HCT116 (cell line): ENCODE measurements around the gene UNC79. TPM values are rescaled to one million over a fixed set of nuclear protein-coding genes. Genes with fewer than 3 reads are reported as not detected.

Source experiments
- ATAC-seq: fragments of 200-7000 bp; cut with Tn5 transposase; 2 replicates; pipeline ENCODE4 v1.9.1; 2020; ENCODE audit warnings: mild to moderate bottlenecking, moderate library complexity
- BruUV-seq: library from RNA; stranded (reverse); fragments of 400-500 nt; replicated peaks from 2 replicates; lab custom pipeline; 2021; lab: Mats Ljungman, UMichigan
- CTCF ChIA-PET: fragments of 300-600 bp; sonication (Branson Sonifier 250); formaldehyde crosslinking; loops from one replicate; lab custom pipeline; 2021; ENCODE audit warnings: antibody characterized with exemption; lab: Charles Lee
- POLR2A ChIA-PET: fragments of 300-600, 350-600 bp; sonication (Branson Sonifier 250); formaldehyde crosslinking; loops from one replicate; lab custom pipeline; 2021; ENCODE audit warnings: antibody characterized with exemption; lab: Charles Lee
- RAD21 ChIA-PET, 2 experiments: fragments of 300-600 bp; sonication (Branson Sonifier 250); formaldehyde crosslinking; loops; one replicate each; lab custom pipeline; 2023; ENCODE audit warnings: low total read pairs in 2 of 2; ENCODE audit not compliant: uncharacterized antibody in 2 of 2, unreplicated experiment in 2 of 2, low non-redundant PET in 1 of 2; lab: Charles Lee
- DNase-seq: peaks from one replicate; pipeline ENCODE4 v3.0.0-alpha.2; 2010; ENCODE audit warnings: low read depth, low spot score
- H2AFZ ChIP-seq: fragments of 200-600 bp; shearing (Covaris generic), sonication (generic); 2 replicates; pipeline ENCODE4 v1.6.1; 2017; ENCODE audit warnings: low read depth, mixed run types, mixed read lengths, antibody characterized with exemption, low read length; ENCODE audit not compliant: poor library complexity, severe bottlenecking
- H3K27ac ChIP-seq: 2 replicates; pipeline ENCODE4 v1.5.1; 2012; ENCODE audit warnings: low read depth, low read length
- H3K27me3 ChIP-seq: fragments of 200-600 bp; sonication (generic); 2 replicates; pipeline ENCODE4 v1.6.1; 2016; ENCODE audit warnings: mixed run types, low read length, mixed read lengths; ENCODE audit not compliant: insufficient read depth
- H3K36me3 ChIP-seq, 2 experiments: fragments of 200-500 bp in 1 of 2; fragments of 200-600 bp in 1 of 2; sonication (Bioruptor generic) in 1 of 2; sonication (generic) in 1 of 2; 2 replicates each; pipeline versions ENCODE4 v1.5.1 to v1.6.1; 2014 to 2016; ENCODE audit warnings: low read length in 2 of 2, inconsistent platforms in 1 of 2, mixed read lengths in 1 of 2, mixed run types in 1 of 2; ENCODE audit not compliant: insufficient read depth in 2 of 2, control insufficient read depth in 1 of 2
- H3K4me1 ChIP-seq, 2 experiments: fragments of 200-600 bp in 1 of 2; sonication (generic) in 1 of 2; 2 replicates each; pipeline versions ENCODE4 v1.5.1 to v1.6.1; 2012 to 2017; ENCODE audit warnings: low read length in 2 of 2, inconsistent platforms in 1 of 2, mild to moderate bottlenecking in 1 of 2, mixed read lengths in 1 of 2, mixed run types in 1 of 2, moderate library complexity in 1 of 2; ENCODE audit not compliant: insufficient read depth in 2 of 2, control insufficient read depth in 1 of 2
- H3K4me2 ChIP-seq: fragments of 200-600 bp; sonication (generic); 2 replicates; pipeline ENCODE4 v1.6.1; 2017; ENCODE audit warnings: mixed run types, low read length, mixed read lengths
- H3K4me3 ChIP-seq, 2 experiments: fragments of 200-600 bp in 1 of 2; sonication (generic) in 1 of 2; replicated peaks in 1 of 2; 2 replicates each; pipeline ENCODE4 v1.5.1; 2011 to 2016; ENCODE audit warnings: low read length in 2 of 2, control low read depth in 1 of 2, low read depth in 1 of 2, mild to moderate bottlenecking in 1 of 2, mixed read lengths in 1 of 2, mixed run types in 1 of 2
- H3K79me2 ChIP-seq: fragments of 200-600 bp; sonication (generic); 2 replicates; pipeline ENCODE4 v1.6.1; 2017; ENCODE audit warnings: mild to moderate bottlenecking, mixed run types, low read length, moderate library complexity, mixed read lengths; ENCODE audit not compliant: insufficient read depth
- H3K9ac ChIP-seq: fragments of 200-600 bp; sonication (generic); 2 replicates; pipeline ENCODE4 v1.6.1; 2016; ENCODE audit warnings: low read length, mixed read lengths
- H3K9me2 ChIP-seq: fragments of 200-600 bp; sonication (generic), shearing (Covaris generic); 2 replicates; pipeline ENCODE4 v1.6.1; 2017; ENCODE audit warnings: mixed run types, mild to moderate bottlenecking, moderate library complexity; ENCODE audit not compliant: insufficient read depth
- H3K9me3 ChIP-seq, 2 experiments: fragments of 200-500 bp in 1 of 2; fragments of 200-600 bp in 1 of 2; sonication (Bioruptor generic) in 1 of 2; sonication (generic) in 1 of 2; 2 replicates each; pipeline ENCODE4 v1.6.1; 2014 to 2017; ENCODE audit warnings: low read length in 2 of 2, mixed read lengths in 2 of 2, inconsistent platforms in 1 of 2, low read depth in 1 of 2, mild to moderate bottlenecking in 1 of 2, mixed run types in 1 of 2, moderate library complexity in 1 of 2; ENCODE audit not compliant: control insufficient read depth in 1 of 2, insufficient read depth in 1 of 2
- H4K20me1 ChIP-seq: fragments of 200-600 bp; sonication (generic), shearing (Covaris generic); 2 replicates; pipeline ENCODE4 v1.6.1; 2017; ENCODE audit warnings: mixed run types, mild to moderate bottlenecking, moderate library complexity; ENCODE audit not compliant: insufficient read depth
- CTCF ChIP-seq, 3 experiments: fragments of 200-600 bp in 1 of 3; sonication (generic) in 1 of 3; IDR thresholded peaks in 2 of 3; conservative IDR thresholded peaks in 1 of 3; 2 replicates each; pipeline ENCODE4 v1.5.1; 2012 to 2017; ENCODE audit warnings: low read depth in 2 of 3, low read length in 2 of 3, antibody characterized with exemption in 1 of 3, borderline replicate concordance in 1 of 3, control low read depth in 1 of 3, mild to moderate bottlenecking in 1 of 3, mixed read lengths in 1 of 3, mixed run types in 1 of 3, moderate library complexity in 1 of 3; ENCODE audit not compliant: insufficient read depth in 1 of 3
- ELF1 ChIP-seq: IDR thresholded peaks from 2 replicates; pipeline ENCODE4 v1.6.1; 2012; ENCODE audit warnings: low read depth, borderline replicate concordance
- EZH2 ChIP-seq: fragments of 200-600 bp; sonication (generic); IDR thresholded peaks from 2 replicates; pipeline ENCODE4 v1.6.1; 2017; ENCODE audit warnings: antibody characterized with exemption, mixed run types
- EZH2phosphoT487 ChIP-seq: fragments of 200-600 bp; IDR thresholded peaks from 2 replicates; pipeline ENCODE4 v1.6.1; 2018; ENCODE audit warnings: antibody characterized with exemption, borderline replicate concordance
- JUND ChIP-seq: IDR thresholded peaks from 2 replicates; pipeline ENCODE4 v1.6.1; 2012
- POLR2A ChIP-seq: IDR thresholded peaks from 2 replicates; pipeline ENCODE4 v1.7.0; 2011; ENCODE audit warnings: borderline replicate concordance; ENCODE audit not compliant: insufficient read depth, insufficient read length; ENCODE audit errors: extremely low read depth
- RAD21 ChIP-seq: IDR thresholded peaks from 2 replicates; pipeline ENCODE4 v1.6.1; 2012; ENCODE audit warnings: low read depth, mild to moderate bottlenecking
- REST ChIP-seq: IDR thresholded peaks from 2 replicates; pipeline ENCODE4 v1.6.1; 2012; ENCODE audit warnings: low read depth
- SIN3A ChIP-seq: IDR thresholded peaks from 2 replicates; pipeline ENCODE4 v1.6.1; 2012; ENCODE audit warnings: low read depth
- SRF ChIP-seq: IDR thresholded peaks from 2 replicates; pipeline ENCODE4 v1.6.1; 2012; ENCODE audit warnings: low read depth
- ZFX ChIP-seq: fragments of 450-650 bp; IDR thresholded peaks from 2 replicates; pipeline ENCODE4 v1.6.1; 2017
- ZNF274 ChIP-seq: fragments of 200-500 bp; sonication (Bioruptor generic); IDR thresholded peaks from 2 replicates; pipeline ENCODE4 v1.6.1; 2014; ENCODE audit warnings: mild to moderate bottlenecking, low read depth, low read length, inconsistent platforms
- intact Hi-C: fragments of 100-400 bp; cut with micrococcal nuclease; formaldehyde crosslinking; loops from 2 replicates; pipeline ENCODE4 v1.10.0; 2022
- total RNA-seq: library from RNA; stranded (reverse); gene quantifications from one replicate; pipeline ENCODE4 v1.2.1, GENCODE V29; 2021; ENCODE audit not compliant: unreplicated experiment

The UNC79 gene
- total RNA-seq, 1 experiment from 2014 or later = 0.10 TPM

- TF ChIP-seq REST (no peak), JUND (no peak), ZNF274 (no peak), ELF1 (no peak), SIN3A (no peak), RAD21 (no peak), SRF (no peak), ZFX (no peak)
Measured at GRCh38 chr14:93688239-93688666, 257.5 kb downstream of the UNC79 start (continued).

- DNase-seq (no peak), ATAC-seq (no peak)
- no peaks in the 10 kb centered on the region for H3K9me2 ChIP-seq
- no peaks in the 10 kb centered on the region for H3K36me3 ChIP-seq
- peaks cover 26% of the 10 kb centered on the region; the same call in 1 of the 2 replicates for H3K27me3 ChIP-seq
- no peaks in the 10 kb centered on the region for H3K79me2 ChIP-seq
- ChIA-PET CTCF (no interaction called here), POLR2A (no interaction called here), RAD21 (no interaction called here)
- no peaks in the 10 kb centered on the region; the same call in 1 of the 2 replicates for H4K20me1 ChIP-seq
- H3K4me3 ChIP-seq = no peak overlapping the region
- H3K4me2 ChIP-seq = no peak overlapping the region
- no peaks in the 10 kb centered on the region for H3K9me3 ChIP-seq
- intact Hi-C loops = no loop called here
- H3K4me1 ChIP-seq = 0 out of 4 replicates have a peak, but pooled peaks cover 0 to 4% of the 10 kb centered on the region in 2 experiments
- BruUV-seq = no TSS peak
- TF ChIP-seq EZH2 (no peak), ZFX (no peak), ZNF274 (no peak), CTCF (IDR thresholded peaks at IDR 0.05 in 2 of 3, conservative IDR thresholded peaks at IDR 0.05 in 1 of 3; ENCODE audit: borderline replicate concordance in 1 of 3, insufficient read depth in 1 of 3, low read depth in 2 of 3, low read length in 2 of 3) (no peak), EZH2phosphoT487 (no peak), POLR2A (no peak), SIN3A (no peak)
- no peak overlapping the region for H3K9ac ChIP-seq
- H3K27ac ChIP-seq = no peak overlapping the region
- H2AFZ ChIP-seq = no peak overlapping the region
Measured at GRCh38 chr14:93688820-93689219, 258.1 kb downstream of the UNC79 start.
